Measurements from ENCODE around the gene SLCO2A1. TPM values are rescaled to one million over a fixed set of nuclear protein-coding genes. Genes with fewer than 3 reads are reported as not detected.

The SLCO2A1 gene
- total and polyA plus RNA-seq, 2 donors (not counting 1 experiment from before 2014, with no cell fraction given), result not detected

- Histone ChIP-seq H3K4me3 (ENCODE audit: control extremely low read depth in 1 of 5, extremely low read depth in 1 of 5, insufficient read depth in 1 of 5, low read depth in 2 of 5, low read length in 4 of 5) (no peak overlapping the region), H3K27me3 (replicated peaks in 1 of 4; ENCODE audit: control extremely low read depth in 1 of 4, control insufficient read depth in 3 of 4, insufficient read depth in 4 of 4, low read length in 3 of 4) (no peaks in the 10 kb centered on the region), H3K9me3 (ENCODE audit: control extremely low read depth in 1 of 3, control insufficient read depth in 2 of 3, insufficient read depth in 1 of 3, low read length in 2 of 3) (peaks cover 0 to 5% (median 0%) of the 10 kb centered on the region in 3 donors), H2AFZ (ENCODE audit: insufficient read depth, low read depth, low read length, poor library complexity, severe bottlenecking) (no peak overlapping the region), H3K36me3 (replicated peaks in 1 of 2; ENCODE audit: control extremely low read depth in 1 of 2, control insufficient read depth in 1 of 2, extremely low read depth in 1 of 2, insufficient read depth in 2 of 2, low read length in 1 of 2) (no peaks in the 10 kb centered on the region), H3K27ac (ENCODE audit: low read length in 2 of 2) (no peak overlapping the region), H3K79me2 (ENCODE audit: control insufficient read depth, insufficient read depth, low read length) (no peaks in the 10 kb centered on the region), H3K4me1 (ENCODE audit: control insufficient read depth in 2 of 2, insufficient read depth in 2 of 2, low read length in 2 of 2) (no peaks in the 10 kb centered on the region), H4K20me1 (ENCODE audit: control insufficient read depth, insufficient read depth, low read length, poor library complexity, severe bottlenecking) (no peaks in the 10 kb centered on the region), H3K4me2 (replicated peaks; ENCODE audit: low read depth, low read length, poor library complexity, severe bottlenecking) (no peak overlapping the region), H3K9ac (ENCODE audit: low read length) (no peak overlapping the region)
- 98% methylated on average over 3 of the region's 3 CpGs for WGBS (ENCODE audit: insufficient coverage)
- no peak for ATAC-seq (ENCODE audit: low read depth)
- no peak overlapping the region for H3K4me3 Mint-ChIP-seq
- ChIA-PET CTCF (no interaction called here), POLR2A (no interaction called here)
- H3K27me3 Mint-ChIP-seq, result peaks cover 3% of the 10 kb centered on the region
- no peak for DNase-seq
- no peak overlapping the region for H3K27ac Mint-ChIP-seq
- no peaks in the 10 kb centered on the region for H3K4me1 Mint-ChIP-seq
- no peak for TF ChIP-seq EZH2 (IDR thresholded peaks at IDR 0.05; ENCODE audit: borderline replicate concordance, insufficient read depth, low read depth, low read length, poor library complexity, severe bottlenecking)
- TF ChIP-seq, protein P1, sequence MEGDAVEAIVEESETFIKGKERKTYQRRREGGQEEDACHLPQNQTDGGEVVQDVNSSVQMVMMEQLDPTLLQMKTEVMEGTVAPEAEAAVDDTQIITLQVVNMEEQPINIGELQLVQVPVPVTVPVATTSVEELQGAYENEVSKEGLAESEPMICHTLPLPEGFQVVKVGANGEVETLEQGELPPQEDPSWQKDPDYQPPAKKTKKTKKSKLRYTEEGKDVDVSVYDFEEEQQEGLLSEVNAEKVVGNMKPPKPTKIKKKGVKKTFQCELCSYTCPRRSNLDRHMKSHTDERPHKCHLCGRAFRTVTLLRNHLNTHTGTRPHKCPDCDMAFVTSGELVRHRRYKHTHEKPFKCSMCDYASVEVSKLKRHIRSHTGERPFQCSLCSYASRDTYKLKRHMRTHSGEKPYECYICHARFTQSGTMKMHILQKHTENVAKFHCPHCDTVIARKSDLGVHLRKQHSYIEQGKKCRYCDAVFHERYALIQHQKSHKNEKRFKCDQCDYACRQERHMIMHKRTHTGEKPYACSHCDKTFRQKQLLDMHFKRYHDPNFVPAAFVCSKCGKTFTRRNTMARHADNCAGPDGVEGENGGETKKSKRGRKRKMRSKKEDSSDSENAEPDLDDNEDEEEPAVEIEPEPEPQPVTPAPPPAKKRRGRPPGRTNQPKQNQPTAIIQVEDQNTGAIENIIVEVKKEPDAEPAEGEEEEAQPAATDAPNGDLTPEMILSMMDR (IDR thresholded peaks at IDR 0.05), result no peak
- intact Hi-C loops (cut with micrococcal nuclease), result no loop called here
- H3K9me3 Mint-ChIP-seq (ENCODE audit: insufficient read depth), result no peaks in the 10 kb centered on the region
Observed at GRCh38 chr3:134075568-134075825, 45.8 kb upstream of the SLCO2A1 start.

GRCh38 chr3:134074790-134075567, 45.3 kb upstream of the SLCO2A1 start:
- ChIA-PET CTCF (no interaction called here), POLR2A (no interaction called here)
- H3K9me3 Mint-ChIP-seq (ENCODE audit: insufficient read depth), result no peaks in the 10 kb centered on the region
- WGBS (ENCODE audit: insufficient coverage), result 71% methylated on average over 5 of the region's 9 CpGs
- DNase-seq, result no peak
- Histone ChIP-seq H3K4me3 (ENCODE audit: control extremely low read depth in 1 of 5, extremely low read depth in 1 of 5, insufficient read depth in 1 of 5, low read depth in 2 of 5, low read length in 4 of 5) (no peak overlapping the region), H3K36me3 (replicated peaks in 1 of 2; ENCODE audit: control extremely low read depth in 1 of 2, control insufficient read depth in 1 of 2, extremely low read depth in 1 of 2, insufficient read depth in 2 of 2, low read length in 1 of 2) (no peaks in the 10 kb centered on the region), H2AFZ (ENCODE audit: insufficient read depth, low read depth, low read length, poor library complexity, severe bottlenecking) (no peak overlapping the region), H3K27ac (ENCODE audit: low read length in 2 of 2) (no peak overlapping the region), H3K27me3 (replicated peaks in 1 of 4; ENCODE audit: control extremely low read depth in 1 of 4, control insufficient read depth in 3 of 4, insufficient read depth in 4 of 4, low read length in 3 of 4) (no peaks in the 10 kb centered on the region), H4K20me1 (ENCODE audit: control insufficient read depth, insufficient read depth, low read length, poor library complexity, severe bottlenecking) (no peaks in the 10 kb centered on the region), H3K4me1 (ENCODE audit: control insufficient read depth in 2 of 2, insufficient read depth in 2 of 2, low read length in 2 of 2) (no peaks in the 10 kb centered on the region), H3K9ac (ENCODE audit: low read length) (no peak overlapping the region), H3K4me2 (replicated peaks; ENCODE audit: low read depth, low read length, poor library complexity, severe bottlenecking) (no peak overlapping the region), H3K9me3 (ENCODE audit: control extremely low read depth in 1 of 3, control insufficient read depth in 2 of 3, insufficient read depth in 1 of 3, low read length in 2 of 3) (peaks cover 0 to 5% (median 0%) of the 10 kb centered on the region in 3 donors), H3K79me2 (ENCODE audit: control insufficient read depth, insufficient read depth, low read length) (no peaks in the 10 kb centered on the region)
- peaks cover 3% of the 10 kb centered on the region for H3K27me3 Mint-ChIP-seq
- H3K27ac Mint-ChIP-seq, result no peak overlapping the region
- no peaks in the 10 kb centered on the region for H3K4me1 Mint-ChIP-seq
- intact Hi-C loops (cut with micrococcal nuclease), result no loop called here
- TF ChIP-seq EZH2 (IDR thresholded peaks at IDR 0.05; ENCODE audit: borderline replicate concordance, insufficient read depth, low read depth, low read length, poor library complexity, severe bottlenecking), result no peak
- TF ChIP-seq, protein P1 (IDR thresholded peaks at IDR 0.05), result no peak
- no peak overlapping the region for H3K4me3 Mint-ChIP-seq
- ATAC-seq (ENCODE audit: low read depth), result no peak
